ENCODE results near the gene CTNND1.
"Not testable (repeated sequence)": the region's sequence is repeated elsewhere in the genome, so short reads cannot be mapped to it uniquely, and the experiment has no call there.

The CTNND1 gene

DNA sequence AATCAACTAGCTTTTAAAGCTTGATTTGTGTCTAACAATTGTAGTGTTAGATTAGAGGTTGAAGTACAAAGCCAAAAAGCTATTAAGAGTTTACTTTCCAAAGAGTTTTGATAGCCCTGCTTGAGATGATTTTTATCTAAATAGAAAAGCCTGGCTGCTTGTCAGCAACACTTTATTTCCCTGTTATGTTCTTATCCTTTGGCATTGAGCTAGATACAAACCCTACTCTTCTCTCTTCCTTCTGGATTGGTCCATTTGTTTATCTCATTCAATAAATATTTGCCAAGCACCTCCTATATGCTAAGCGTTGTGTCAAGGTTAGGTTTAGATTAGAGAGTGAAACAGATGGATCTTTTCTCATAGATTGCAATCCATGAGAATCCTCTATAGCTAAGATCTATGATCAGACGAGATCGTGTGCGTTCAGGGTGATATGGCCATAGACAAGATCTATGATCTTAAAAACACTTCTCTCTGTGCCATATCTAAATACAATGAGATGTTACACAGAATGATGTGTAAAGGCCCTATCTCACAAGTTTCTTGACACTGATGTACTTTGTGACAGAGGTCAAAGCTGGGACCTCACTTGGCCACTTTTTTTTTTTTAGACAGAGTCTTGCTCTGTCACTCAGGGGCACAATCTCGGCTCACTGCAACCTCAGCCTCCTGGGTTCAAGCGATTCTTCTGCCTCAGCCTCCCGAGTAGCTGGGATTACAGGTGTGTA lies 57.8 kb downstream of the CTNND1 start:
- no peaks in the 10 kb centered on the region for H3K4me1 ChIP-seq (ENCODE audit: control insufficient read depth in 1 of 2, insufficient read depth in 2 of 2, low read length in 2 of 2)
- no peaks in the 10 kb centered on the region for H3K9me3 ChIP-seq (ENCODE audit: control insufficient read depth in 1 of 2, low read length in 2 of 2)
- H3K27ac ChIP-seq (ENCODE audit: low read length): no peak overlapping the region
- H3K4me3 ChIP-seq (ENCODE audit: low read depth in 1 of 2, low read length in 2 of 2): no peak overlapping the region
- peaks cover 35 to 37% of the 10 kb centered on the region in 2 donors for H3K36me3 ChIP-seq (ENCODE audit: control insufficient read depth in 1 of 2, insufficient read depth in 2 of 2, low read length in 2 of 2)
- H3K27me3 ChIP-seq (ENCODE audit: low read depth, low read length): no peaks in the 10 kb centered on the region

DNA sequence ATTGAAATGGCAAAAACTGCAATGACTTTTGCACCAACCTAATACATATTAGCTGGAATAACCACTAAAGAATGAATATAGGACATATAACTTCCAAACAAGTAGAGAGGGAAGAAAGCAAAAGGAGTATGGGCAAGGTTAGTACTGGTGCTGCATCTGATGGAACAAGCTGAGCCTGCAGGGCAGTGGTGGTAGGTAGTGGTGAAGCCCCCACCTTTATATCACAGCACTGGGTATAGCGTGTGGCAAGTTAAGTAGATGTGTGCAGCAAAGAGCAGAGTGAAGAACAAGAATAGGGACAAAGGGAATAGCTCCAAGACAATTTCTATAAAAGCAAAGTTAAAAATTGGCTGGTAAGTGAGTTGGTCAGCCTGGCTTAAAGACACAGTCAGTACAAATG lies 62.3 kb downstream of the CTNND1 start:
- no peak overlapping the region for H3K4me3 ChIP-seq (ENCODE audit: low read depth in 1 of 2, low read length in 2 of 2)
- no peaks in the 10 kb centered on the region for H3K9me3 ChIP-seq (ENCODE audit: control insufficient read depth in 1 of 2, low read length in 2 of 2)
- no peaks in the 10 kb centered on the region for H3K36me3 ChIP-seq (ENCODE audit: control insufficient read depth in 1 of 2, insufficient read depth in 2 of 2, low read length in 2 of 2)
- no peaks in the 10 kb centered on the region for H3K4me1 ChIP-seq (ENCODE audit: control insufficient read depth in 1 of 2, insufficient read depth in 2 of 2, low read length in 2 of 2)
- H3K27ac ChIP-seq (ENCODE audit: low read length): no peak overlapping the region
- H3K27me3 ChIP-seq (ENCODE audit: low read depth, low read length): no peaks in the 10 kb centered on the region

DNA sequence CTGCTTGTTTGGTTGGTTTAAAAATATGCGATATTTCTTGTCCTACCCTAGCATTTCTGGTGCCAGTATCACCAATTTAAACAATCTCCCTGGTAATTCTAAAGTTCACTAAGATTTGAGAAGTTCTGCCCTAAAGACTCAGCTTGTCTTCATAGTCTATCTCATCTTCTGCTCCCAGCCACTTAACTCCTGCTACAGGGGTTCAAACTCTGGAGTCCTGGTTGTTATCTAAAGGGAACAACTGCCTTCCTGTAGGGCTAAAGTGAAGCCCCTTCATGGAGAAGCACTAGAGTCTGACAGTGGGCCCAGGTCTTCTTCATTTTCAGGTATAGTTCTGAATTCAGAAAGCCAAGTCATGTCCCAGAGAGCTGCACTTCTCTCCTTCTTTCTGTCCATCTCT lies 73.2 kb downstream of the CTNND1 start:
- Histone ChIP-seq H3K9me3 (ENCODE audit: control insufficient read depth in 1 of 2, low read length in 2 of 2) (no peaks in the 10 kb centered on the region), H3K4me3 (ENCODE audit: low read depth in 1 of 2, low read length in 2 of 2) (no peak overlapping the region), H3K4me1 (ENCODE audit: control insufficient read depth in 1 of 2, insufficient read depth in 2 of 2, low read length in 2 of 2) (no peaks in the 10 kb centered on the region), H3K27me3 (ENCODE audit: low read depth, low read length) (no peaks in the 10 kb centered on the region), H3K36me3 (ENCODE audit: control insufficient read depth in 1 of 2, insufficient read depth in 2 of 2, low read length in 2 of 2) (no peaks in the 10 kb centered on the region), H3K27ac (ENCODE audit: low read length) (no peak overlapping the region)

DNA sequence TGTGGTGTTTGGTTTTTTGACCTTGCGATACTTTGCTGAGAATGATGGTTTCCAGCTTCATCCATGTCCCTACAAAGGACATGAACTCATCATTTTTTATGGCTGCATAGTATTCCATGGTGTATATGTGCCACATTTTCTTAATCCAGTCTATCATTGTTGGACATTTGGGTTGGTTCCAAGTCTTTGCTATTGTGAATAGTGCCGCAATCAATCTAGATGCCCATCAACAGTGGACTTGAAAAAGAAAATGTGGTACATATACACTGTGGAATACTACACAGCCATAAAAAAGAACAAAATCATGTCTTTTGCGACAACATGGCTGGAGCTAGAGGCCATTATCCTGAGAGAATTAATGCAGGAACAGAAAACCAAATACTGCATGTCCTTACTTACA lies 77.0 kb downstream of the CTNND1 start:
- H3K27ac ChIP-seq (ENCODE audit: low read length); H3K9me3 ChIP-seq (ENCODE audit: control insufficient read depth in 1 of 2, low read length in 2 of 2); H3K4me3 ChIP-seq (ENCODE audit: low read depth in 1 of 2, low read length in 2 of 2); H3K4me1 ChIP-seq (ENCODE audit: control insufficient read depth in 1 of 2, insufficient read depth in 2 of 2, low read length in 2 of 2); H3K27me3 ChIP-seq (ENCODE audit: low read depth, low read length); H3K36me3 ChIP-seq (ENCODE audit: control insufficient read depth in 1 of 2, insufficient read depth in 2 of 2, low read length in 2 of 2): not testable (repeated sequence)

DNA sequence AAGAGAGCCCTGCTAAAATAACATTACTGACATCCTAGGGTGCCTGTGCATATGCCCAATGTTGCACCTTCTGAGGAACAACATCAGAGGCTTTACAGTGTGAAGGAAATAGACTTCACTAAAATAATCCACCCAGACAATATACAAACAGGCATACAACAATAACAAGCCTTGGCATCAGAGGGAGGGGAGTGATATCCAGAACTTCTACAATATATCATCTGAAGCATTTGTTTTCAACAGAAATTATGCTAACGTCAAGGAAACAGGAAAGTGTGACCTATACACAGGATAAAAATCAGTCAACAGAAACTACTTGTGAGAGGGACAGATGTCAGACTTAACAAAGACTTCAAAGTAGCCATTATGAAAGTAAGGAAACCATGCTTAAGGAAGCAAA lies 81.3 kb downstream of the CTNND1 start:
- Histone ChIP-seq H3K4me3 (ENCODE audit: low read depth in 1 of 2, low read length in 2 of 2) (no peak overlapping the region), H3K9me3 (ENCODE audit: control insufficient read depth in 1 of 2, low read length in 2 of 2) (no peaks in the 10 kb centered on the region), H3K27me3 (ENCODE audit: low read depth, low read length) (no peaks in the 10 kb centered on the region), H3K4me1 (ENCODE audit: control insufficient read depth in 1 of 2, insufficient read depth in 2 of 2, low read length in 2 of 2) (no peaks in the 10 kb centered on the region), H3K27ac (ENCODE audit: low read length) (no peak overlapping the region), H3K36me3 (ENCODE audit: control insufficient read depth in 1 of 2, insufficient read depth in 2 of 2, low read length in 2 of 2) (no peaks in the 10 kb centered on the region)

DNA sequence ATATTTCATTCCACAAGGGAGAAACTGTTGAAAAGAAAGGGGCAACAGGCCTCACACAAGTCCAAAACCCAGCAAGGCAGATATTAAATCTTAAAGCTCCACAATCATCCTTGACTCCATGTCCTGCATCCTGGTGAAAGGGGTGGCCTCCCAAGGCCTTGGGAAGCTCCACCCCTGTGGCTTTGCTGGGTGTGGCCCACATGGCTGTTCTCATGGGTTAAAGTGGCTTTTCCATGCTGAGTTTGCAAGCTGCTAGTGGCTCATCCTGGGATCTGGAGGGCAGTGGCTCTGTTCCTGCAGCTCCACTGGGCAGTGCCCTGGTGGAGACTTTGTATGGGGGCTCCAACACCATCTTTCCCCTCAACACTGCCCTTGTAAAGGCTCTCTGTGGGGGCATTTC lies 106.4 kb downstream of the CTNND1 start:
- H3K36me3 ChIP-seq (ENCODE audit: control insufficient read depth in 1 of 2, insufficient read depth in 2 of 2, low read length in 2 of 2): no peaks in the 10 kb centered on the region
- H3K4me3 ChIP-seq (ENCODE audit: low read depth in 1 of 2, low read length in 2 of 2): no peak overlapping the region
- no peaks in the 10 kb centered on the region for H3K9me3 ChIP-seq (ENCODE audit: control insufficient read depth in 1 of 2, low read length in 2 of 2)
- no peaks in the 10 kb centered on the region for H3K27me3 ChIP-seq (ENCODE audit: low read depth, low read length)
- no peaks in the 10 kb centered on the region for H3K4me1 ChIP-seq (ENCODE audit: control insufficient read depth in 1 of 2, insufficient read depth in 2 of 2, low read length in 2 of 2)
- H3K27ac ChIP-seq (ENCODE audit: low read length): no peak overlapping the region

DNA sequence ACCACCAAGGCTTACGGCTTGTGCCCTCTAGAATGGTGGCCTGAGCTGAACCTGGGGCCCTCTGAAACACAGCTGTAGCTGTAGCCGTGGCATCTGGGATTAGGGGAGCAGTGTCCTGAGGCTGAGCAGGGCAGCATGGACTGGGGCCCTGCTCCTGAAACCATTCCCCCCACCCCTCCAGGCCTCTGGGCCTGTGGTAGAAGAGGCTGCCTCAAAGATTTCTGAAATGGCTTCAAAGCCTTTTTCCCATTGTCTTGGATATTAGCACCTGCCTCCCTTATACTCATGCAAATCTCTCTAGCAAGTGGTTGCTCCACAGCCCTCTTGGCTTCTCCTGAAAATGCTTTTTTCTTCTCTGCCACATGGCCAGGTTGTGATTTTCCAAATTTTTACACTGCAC lies 106.9 kb downstream of the CTNND1 start:
- Histone ChIP-seq H3K4me1 (ENCODE audit: control insufficient read depth in 1 of 2, insufficient read depth in 2 of 2, low read length in 2 of 2) (no peaks in the 10 kb centered on the region), H3K27me3 (ENCODE audit: low read depth, low read length) (no peaks in the 10 kb centered on the region), H3K4me3 (ENCODE audit: low read depth in 1 of 2, low read length in 2 of 2) (no peak overlapping the region), H3K36me3 (ENCODE audit: control insufficient read depth in 1 of 2, insufficient read depth in 2 of 2, low read length in 2 of 2) (no peaks in the 10 kb centered on the region), H3K27ac (ENCODE audit: low read length) (no peak overlapping the region), H3K9me3 (ENCODE audit: control insufficient read depth in 1 of 2, low read length in 2 of 2) (no peaks in the 10 kb centered on the region)
